Mucosa of descending colon (tissue), 3 donors: ENCODE results near the gene PGLYRP3. TPM values are rescaled to one million over a fixed set of nuclear protein-coding genes. Genes with fewer than 3 reads are reported as not detected.

Experiments used
- ATAC-seq: fragments of 200-7000 bp; cut with Tn5 transposase; one replicate; pipeline ENCODE4 v1.9.1; 2020; ENCODE audit warnings: mild to moderate bottlenecking, moderate library complexity
- DNase-seq, 3 donors: peaks; one replicate each; pipeline ENCODE4 v3.0.0-alpha.2; 2020
- H3K36me3 ChIP-seq: fragments of 200-600 bp; one replicate; pipeline ENCODE4 v1.8.0; 2021; ENCODE audit warnings: low read depth, mild to moderate bottlenecking
- H3K4me1 ChIP-seq: fragments of 200-600 bp; one replicate; pipeline ENCODE4 v1.8.0; 2021; ENCODE audit warnings: low read depth, mild to moderate bottlenecking
- H3K4me3 ChIP-seq: fragments of 200-600 bp; one replicate; pipeline ENCODE4 v1.8.0; 2021; ENCODE audit warnings: mild to moderate bottlenecking
- H3K9me3 ChIP-seq: fragments of 200-600 bp; one replicate; pipeline ENCODE4 v1.8.0; 2021; ENCODE audit warnings: mild to moderate bottlenecking
- intact Hi-C, 2 donors: fragments of 100-400 bp; cut with DNase I in 1 of 2; cut with micrococcal nuclease in 1 of 2; formaldehyde crosslinking; loops; one replicate each; pipeline versions ENCODE4 v1.11.0 to v1.11.1; 2022; cut with DNase I, micrococcal nuclease
- total RNA-seq, 3 donors: library from RNA; stranded (reverse); fragmentation: NEBNext Ultra II Directional in 2 of 3; extraction: Animal tissue kit (Norgen Biotek cat#: 25700) in 2 of 3; gene quantifications; one replicate each; pipeline versions ENCODE4 v1.2.1 to v1.2.4, GENCODE V29; 2021 to 2023
- TF ChIP-seq, protein P1 (sequence below): fragments of 200-600 bp; IDR thresholded peaks from one replicate; pipeline ENCODE4 v1.8.0; 2022; ENCODE audit warnings: antibody characterized with exemption, mild to moderate bottlenecking
- donor health status: DM: no; HTN: no; CAD: no; lungs with moderate emphysema.
- donor health status: DM: no; HTN: no; CAD: no.
- donor health status: DM: no; HTN: yes; CAD: no.

PGLYRP3 gene
- total RNA-seq, 3 donors from 2014 or later = not detected

DNA sequence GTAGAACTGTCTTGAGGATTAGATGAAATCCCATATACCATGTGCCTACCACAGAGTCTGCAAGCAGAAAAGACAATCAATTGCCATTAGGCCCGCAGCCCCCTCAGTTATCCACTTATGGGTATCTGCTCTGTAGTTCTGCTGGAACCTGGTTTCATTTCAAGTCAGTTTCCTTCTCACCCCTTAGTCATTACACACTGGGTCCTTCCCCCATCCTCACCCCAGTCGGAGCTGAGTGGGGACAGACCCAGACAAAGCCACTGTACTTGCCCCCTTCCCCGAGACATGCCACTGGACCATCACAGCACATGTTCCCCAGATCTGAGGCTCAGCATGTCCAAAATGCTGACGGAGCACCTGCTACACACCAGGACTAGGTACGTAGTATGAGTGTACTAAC lies 21.2 kb downstream of the PGLYRP3 start:
- Histone ChIP-seq H3K4me3 (no peak overlapping the region), H3K4me1 (no peaks in the 10 kb centered on the region), H3K36me3 (no peaks in the 10 kb centered on the region), H3K9me3 (no peaks in the 10 kb centered on the region)
- intact Hi-C loops = no loop called here
- DNase-seq (no peak), ATAC-seq (no peak)
- TF ChIP-seq, protein P1, sequence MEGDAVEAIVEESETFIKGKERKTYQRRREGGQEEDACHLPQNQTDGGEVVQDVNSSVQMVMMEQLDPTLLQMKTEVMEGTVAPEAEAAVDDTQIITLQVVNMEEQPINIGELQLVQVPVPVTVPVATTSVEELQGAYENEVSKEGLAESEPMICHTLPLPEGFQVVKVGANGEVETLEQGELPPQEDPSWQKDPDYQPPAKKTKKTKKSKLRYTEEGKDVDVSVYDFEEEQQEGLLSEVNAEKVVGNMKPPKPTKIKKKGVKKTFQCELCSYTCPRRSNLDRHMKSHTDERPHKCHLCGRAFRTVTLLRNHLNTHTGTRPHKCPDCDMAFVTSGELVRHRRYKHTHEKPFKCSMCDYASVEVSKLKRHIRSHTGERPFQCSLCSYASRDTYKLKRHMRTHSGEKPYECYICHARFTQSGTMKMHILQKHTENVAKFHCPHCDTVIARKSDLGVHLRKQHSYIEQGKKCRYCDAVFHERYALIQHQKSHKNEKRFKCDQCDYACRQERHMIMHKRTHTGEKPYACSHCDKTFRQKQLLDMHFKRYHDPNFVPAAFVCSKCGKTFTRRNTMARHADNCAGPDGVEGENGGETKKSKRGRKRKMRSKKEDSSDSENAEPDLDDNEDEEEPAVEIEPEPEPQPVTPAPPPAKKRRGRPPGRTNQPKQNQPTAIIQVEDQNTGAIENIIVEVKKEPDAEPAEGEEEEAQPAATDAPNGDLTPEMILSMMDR = no peak

- H3K4me1 ChIP-seq = no peaks in the 10 kb centered on the region
- peak in 2 of 3 donors; percentile 25 to 46 for DNase-seq
Measured at GRCh38 chr1:153288634-153289275, 24.0 kb downstream of the PGLYRP3 start.

DNA sequence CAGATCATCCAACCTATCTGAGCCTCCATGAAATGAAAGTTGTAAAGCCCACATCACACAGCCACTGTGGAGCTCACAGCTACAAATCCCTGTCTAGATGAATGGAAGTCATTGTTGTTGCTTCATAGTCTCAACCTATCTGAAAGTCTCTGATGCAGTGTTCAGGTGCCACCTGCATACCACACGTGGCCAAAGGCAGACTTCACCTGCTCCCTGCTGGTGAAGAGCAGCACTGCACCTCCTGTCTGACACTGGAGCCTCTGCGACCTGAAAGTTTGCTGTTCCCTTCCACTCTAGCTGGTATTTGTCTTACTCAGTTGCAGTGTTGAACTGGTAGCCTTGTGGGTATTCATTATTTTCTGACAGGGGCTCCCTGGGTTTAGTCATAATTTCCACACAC lies 34.9 kb downstream of the PGLYRP3 start:
- Histone ChIP-seq H3K4me3 (no peak overlapping the region), H3K9me3 (no peaks in the 10 kb centered on the region), H3K4me1 (no peaks in the 10 kb centered on the region), H3K36me3 (no peaks in the 10 kb centered on the region)
- peak; percentile 85 for ATAC-seq
- TF ChIP-seq, protein P1 = peak; percentile 41
- DNase-seq = peak in 2 of 3 donors; percentile 53 to 60
- intact Hi-C loops = no loop called here

More at GRCh38 chr1:153288634-153289275, 24.0 kb downstream of the PGLYRP3 start:
- no peaks in the 10 kb centered on the region for H3K9me3 ChIP-seq
- TF ChIP-seq, protein P1 = no peak
- ATAC-seq = peak; percentile 70
- H3K36me3 ChIP-seq = no peaks in the 10 kb centered on the region
- H3K4me3 ChIP-seq = no peak overlapping the region
- intact Hi-C loops = no loop called here

DNA sequence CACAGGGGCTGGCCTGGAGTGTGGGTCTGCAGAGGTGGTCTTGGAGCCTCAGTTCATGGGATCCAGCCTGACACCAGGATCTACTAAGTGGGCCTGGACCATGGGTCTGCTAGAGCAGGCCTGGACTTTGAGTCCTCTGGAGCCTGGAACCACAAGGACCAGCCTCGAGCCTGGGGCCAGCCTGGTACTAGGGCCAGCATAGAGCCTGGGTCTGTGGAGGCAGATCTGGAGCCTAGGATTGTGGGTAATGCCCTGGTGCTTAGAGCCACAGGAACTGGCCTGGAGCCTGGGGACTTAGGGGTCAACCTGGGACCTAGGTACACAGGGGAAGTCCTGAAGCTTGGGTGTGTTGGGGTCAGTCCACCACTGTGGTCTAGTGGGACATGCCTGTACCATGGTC lies 40.6 kb downstream of the PGLYRP3 start:
- Histone ChIP-seq H3K9me3 (no peaks in the 10 kb centered on the region), H3K4me1 (no peaks in the 10 kb centered on the region), H3K4me3 (no peak overlapping the region), H3K36me3 (no peaks in the 10 kb centered on the region)
- no peak for ATAC-seq
- DNase-seq = no peak
- TF ChIP-seq, protein P1 = no peak
- intact Hi-C loops = no loop called here

DNA sequence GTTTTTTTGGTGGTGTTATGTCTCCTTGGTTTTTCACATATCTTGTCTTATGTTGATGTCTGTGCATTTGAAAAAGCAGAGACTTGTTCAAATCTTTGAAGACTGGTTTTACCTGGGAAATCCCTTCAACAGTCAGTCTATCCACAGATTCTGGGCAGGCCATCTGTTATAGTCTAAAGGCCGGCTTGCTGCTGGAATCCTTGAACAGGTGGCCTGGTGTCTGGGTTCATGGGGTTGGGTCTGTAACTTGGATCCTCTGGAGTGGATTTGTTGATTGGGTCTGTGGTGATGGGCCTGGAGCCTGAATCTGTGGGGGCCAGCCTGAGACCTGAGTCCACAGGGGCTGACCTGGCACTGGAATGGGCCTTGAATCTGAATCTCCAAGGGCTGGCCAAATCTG lies 41.0 kb downstream of the PGLYRP3 start:
- TF ChIP-seq, protein P1 = no peak
- Histone ChIP-seq H3K36me3 (no peaks in the 10 kb centered on the region), H3K9me3 (no peaks in the 10 kb centered on the region), H3K4me1 (no peaks in the 10 kb centered on the region), H3K4me3 (no peak overlapping the region)
- intact Hi-C loops = no loop called here
- DNase-seq (no peak), ATAC-seq (no peak)

DNA sequence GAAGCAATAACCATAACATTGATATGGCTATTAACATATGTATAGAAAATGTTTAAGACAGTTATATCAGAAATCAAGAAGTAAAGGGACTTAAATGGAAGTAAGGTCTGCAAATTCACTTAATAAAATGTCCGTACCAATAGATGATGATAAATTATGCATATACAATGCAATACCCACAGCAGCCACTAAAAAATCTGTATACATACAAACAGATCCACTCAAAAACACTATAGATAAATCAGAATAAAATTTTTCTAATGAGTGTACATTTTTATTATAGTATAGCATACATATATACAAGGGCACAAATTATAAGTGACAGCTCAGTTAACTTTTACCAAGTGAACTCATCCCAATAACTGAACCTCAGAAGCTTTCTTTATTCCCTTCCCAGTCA lies 47.3 kb downstream of the PGLYRP3 start:
- no peak overlapping the region for H3K4me3 ChIP-seq
- DNase-seq (no peak), ATAC-seq (no peak)
- TF ChIP-seq, protein P1 = no peak
- no peaks in the 10 kb centered on the region for H3K36me3 ChIP-seq
- no peaks in the 10 kb centered on the region for H3K9me3 ChIP-seq
- intact Hi-C loops = no loop called here
- peaks cover 7% of the 10 kb centered on the region for H3K4me1 ChIP-seq
